NCI-H1436 (cell line): ENCODE data around the gene STPG4.
"Not testable (repeated sequence)": the region's sequence is repeated elsewhere in the genome, so short reads cannot be mapped to it uniquely, and the experiment has no call there.

Experiments
- DNase-seq: peaks from one replicate; lab custom pipeline; 2025; lab: John Stamatoyannopoulos, UW

The STPG4 gene

GRCh38 chr2:47126783-47127182 lies 28.3 kb downstream of the STPG4 start:
- DNase-seq, result no peak

DNA sequence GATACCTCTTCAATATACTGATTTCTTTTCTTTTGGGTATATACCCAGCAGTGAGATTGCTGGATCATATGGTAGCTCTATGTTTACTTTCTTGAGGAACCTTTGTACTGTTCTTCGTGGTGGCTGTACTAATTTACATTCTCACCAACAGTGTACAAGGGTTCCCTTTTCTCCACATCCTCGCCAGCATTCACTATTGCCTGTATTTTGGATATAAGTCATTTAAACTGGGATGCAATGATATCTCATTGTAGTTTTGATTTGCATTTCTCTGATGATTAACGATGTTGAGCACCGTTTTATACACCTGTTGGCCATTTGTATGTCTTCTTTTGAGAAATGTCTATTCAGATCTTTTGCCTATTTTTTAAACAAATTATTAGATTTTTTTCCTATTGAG lies 30.4 kb downstream of the STPG4 start:
- not testable (repeated sequence) for DNase-seq

- not testable (repeated sequence) for DNase-seq
Measured at GRCh38 chr2:47120424-47120823, 34.7 kb downstream of the STPG4 start.

DNA sequence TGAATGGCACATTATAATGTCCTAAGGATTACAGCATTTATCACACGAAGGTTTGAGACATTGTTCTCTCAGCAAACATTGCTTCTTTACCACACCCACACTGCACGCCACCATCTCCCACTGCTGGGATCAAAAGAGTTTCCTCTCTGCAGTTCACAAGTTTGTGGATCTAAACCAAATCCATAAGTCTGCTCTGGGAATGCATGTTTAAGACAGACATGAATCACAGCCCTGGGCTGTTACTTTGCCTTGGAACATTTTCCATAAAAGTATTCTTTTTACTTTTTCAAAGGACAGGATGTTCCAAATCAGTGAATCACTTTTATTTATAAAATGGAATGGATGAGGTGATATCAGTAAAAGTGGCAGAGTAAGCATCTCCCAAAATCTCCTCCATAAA lies 36.1 kb downstream of the STPG4 start:
- DNase-seq, result no peak

- no peak for DNase-seq
Measured at GRCh38 chr2:47118581-47118980, 36.5 kb downstream of the STPG4 start.

- no peak for DNase-seq
Measured at GRCh38 chr2:47112665-47113435, 42.3 kb downstream of the STPG4 start.

GRCh38 chr2:47109680-47110079 lies 45.4 kb downstream of the STPG4 start:
- no peak for DNase-seq

- no peak for DNase-seq
Measured at GRCh38 chr2:47109007-47109375, 46.1 kb downstream of the STPG4 start.

- DNase-seq, result not testable (repeated sequence)
Measured at GRCh38 chr2:47108267-47109006, 46.7 kb downstream of the STPG4 start.

GRCh38 chr2:47107201-47107600 lies 47.9 kb downstream of the STPG4 start:
- DNase-seq, result not testable (repeated sequence)

GRCh38 chr2:47106231-47106630 lies 48.9 kb downstream of the STPG4 start:
- not testable (repeated sequence) for DNase-seq

GRCh38 chr2:47099712-47100111 lies 55.4 kb downstream of the STPG4 start:
- DNase-seq, result not testable (repeated sequence)

GRCh38 chr2:47098953-47099352 lies 56.2 kb downstream of the STPG4 start:
- DNase-seq, result no peak

- DNase-seq, result no peak
Measured at GRCh38 chr2:47097563-47097962, 57.5 kb downstream of the STPG4 start.

DNA sequence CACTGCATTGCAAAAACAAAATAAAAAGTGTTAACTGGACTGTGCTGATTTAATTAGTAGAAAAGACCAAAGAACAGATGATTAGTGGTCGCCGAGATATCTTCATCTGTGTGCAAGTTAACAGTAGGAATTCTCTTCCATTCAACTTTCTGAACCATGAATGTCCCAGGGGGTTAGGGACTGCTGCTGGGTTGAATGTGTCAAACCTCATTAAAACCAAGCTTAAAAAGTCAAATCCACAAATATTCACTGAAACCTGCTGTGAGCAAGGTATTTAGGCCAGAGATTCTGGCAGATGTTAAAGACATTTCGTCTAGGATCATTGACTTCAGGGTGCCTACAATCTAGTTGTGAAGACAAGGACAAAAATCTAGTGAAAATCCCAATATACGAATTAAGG lies 58.7 kb downstream of the STPG4 start:
- DNase-seq, result no peak

DNA sequence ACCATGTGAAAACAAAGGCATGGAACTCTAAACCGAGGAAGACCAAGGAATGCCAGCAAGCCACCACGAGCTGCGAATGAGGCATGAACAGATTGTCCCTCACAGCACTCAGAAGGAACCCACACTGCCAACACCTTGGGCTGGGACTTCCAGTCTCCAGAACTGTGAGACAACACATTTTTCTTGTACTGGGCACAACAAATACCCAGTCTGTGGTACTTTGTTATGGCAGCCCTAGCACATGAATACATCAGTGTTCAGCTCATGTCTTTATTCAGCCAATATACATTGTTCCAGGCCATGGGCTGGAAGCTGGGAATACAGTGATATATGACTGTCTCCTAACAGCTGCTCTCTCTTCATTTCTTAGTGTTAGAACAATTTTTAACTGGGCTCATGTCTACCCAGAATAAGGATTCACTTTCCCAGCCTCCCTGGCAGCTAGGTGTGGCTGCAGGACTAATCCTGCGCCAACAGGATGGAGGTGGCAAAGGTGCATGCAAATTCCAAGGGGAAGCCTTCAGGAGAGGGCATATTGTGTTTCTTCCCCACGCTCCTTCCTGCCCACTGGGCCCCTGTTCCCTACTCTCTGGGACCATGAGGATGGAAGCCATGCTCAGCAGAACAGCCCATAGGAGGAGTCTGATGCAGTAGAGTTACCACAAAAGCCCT lies 59.6 kb downstream of the STPG4 start:
- DNase-seq, result no peak

- DNase-seq, result no peak
Measured at GRCh38 chr2:47094511-47095142, 60.5 kb downstream of the STPG4 start.

GRCh38 chr2:47093626-47094025 lies 61.5 kb downstream of the STPG4 start:
- DNase-seq, result no peak

DNA sequence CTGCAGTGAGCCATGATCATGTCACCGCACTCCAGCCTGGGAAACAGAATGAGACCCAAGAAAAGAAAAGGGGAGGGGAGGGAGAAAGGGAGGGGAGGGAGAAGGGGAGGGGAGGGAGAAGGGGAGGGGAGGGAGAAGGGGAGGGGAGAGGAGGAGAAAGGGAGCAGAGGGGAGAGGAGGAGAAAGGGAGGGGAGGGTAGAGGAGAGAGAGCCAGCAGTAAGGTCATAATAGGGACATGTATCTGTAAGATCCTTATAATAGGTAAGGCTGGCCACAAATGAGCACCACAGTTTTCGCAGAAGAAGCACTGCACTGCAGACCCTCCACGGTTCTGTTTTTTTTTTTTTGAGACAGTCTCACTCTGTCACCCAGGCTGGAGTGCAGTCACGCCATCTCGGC lies 62.6 kb downstream of the STPG4 start:
- DNase-seq, result no peak

GRCh38 chr2:47091118-47091517 lies 64.0 kb downstream of the STPG4 start:
- no peak for DNase-seq

DNA sequence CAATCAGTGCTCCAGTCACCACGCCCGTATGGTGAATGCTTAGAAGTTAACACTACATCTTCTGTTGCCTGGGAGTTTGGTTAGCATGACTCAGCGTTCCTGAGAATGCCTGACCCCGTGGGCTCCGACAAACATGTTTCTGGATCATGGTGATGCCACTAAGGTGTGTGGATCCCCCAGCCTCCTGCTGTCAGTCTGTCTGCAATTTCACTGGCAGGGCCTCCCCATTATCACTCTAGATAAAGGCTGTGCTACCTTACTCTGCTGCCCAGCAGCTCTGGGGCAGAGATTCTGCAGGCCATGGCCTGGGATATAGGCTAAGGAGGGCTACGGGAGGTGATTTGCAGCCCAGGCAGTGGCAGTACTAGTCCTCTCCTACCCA lies 66.0 kb downstream of the STPG4 start:
- DNase-seq, result no peak

- no peak for DNase-seq
Measured at GRCh38 chr2:47088371-47089082, 66.6 kb downstream of the STPG4 start.
